SK-N-SH (cell line): ENCODE measurements around the gene ARHGAP25. TPM values are rescaled to one million over a fixed set of nuclear protein-coding genes. Genes with fewer than 3 reads are reported as not detected.

ENCODE experiments used
- CTCF ChIA-PET: fragments of 300-600, 350-600 bp; formaldehyde crosslinking; extraction: SDS; loops from one replicate; lab custom pipeline; 2021; lab: Yijun Ruan, JAX
- POLR2A ChIA-PET: fragments of 350-600 bp; sonication (Branson Sonifier 250); formaldehyde crosslinking; extraction: SDS; loops from one replicate; lab custom pipeline; 2020; ENCODE audit warnings: antibody characterized with exemption, inconsistent platforms; lab: Yijun Ruan, JAX
- DNase-seq: peaks from one replicate; pipeline ENCODE4 v3.0.0; 2012
- H2AFZ ChIP-seq: fragments of 200-600 bp; sonication (generic); 2 replicates; pipeline ENCODE4 v1.8.1; 2016; ENCODE audit warnings: antibody characterized with exemption, mild to moderate bottlenecking, low read depth
- H3F3A ChIP-seq: fragments of 200-600 bp; sonication (generic); replicated peaks from 2 replicates; pipeline ENCODE3; 2016; ENCODE audit warnings: antibody characterized with exemption, mild to moderate bottlenecking; ENCODE audit not compliant: insufficient read depth
- H3K27ac ChIP-seq, 2 experiments: fragments of 200-500 bp in 1 of 2; fragments of 200-600 bp in 1 of 2; sonication (Bioruptor generic) in 1 of 2; sonication (generic), shearing (Covaris generic) in 1 of 2; 2 replicates each; pipeline versions ENCODE4 v1.5.1 to v1.6.1; 2014 to 2016; ENCODE audit warnings: low read depth in 2 of 2, inconsistent platforms in 1 of 2, low read length in 1 of 2, mild to moderate bottlenecking in 1 of 2, mixed read lengths in 1 of 2
- H3K27me3 ChIP-seq: fragments of 200-600 bp; sonication (generic), shearing (Covaris generic); 2 replicates; pipeline ENCODE4 v1.6.1; 2016; ENCODE audit warnings: mixed run types; ENCODE audit not compliant: insufficient read depth
- H3K36me3 ChIP-seq, 2 experiments: fragments of 200-500 bp in 1 of 2; fragments of 200-600 bp in 1 of 2; sonication (Bioruptor generic) in 1 of 2; sonication (generic) in 1 of 2; replicated peaks in 1 of 2; 2 replicates each; pipeline versions ENCODE3 to v1.5.1; 2014 to 2016; ENCODE audit warnings: low read length in 1 of 2, mild to moderate bottlenecking in 1 of 2; ENCODE audit not compliant: insufficient read depth in 2 of 2, control insufficient read depth in 1 of 2
- H3K4me1 ChIP-seq, 2 experiments: fragments of 200-500 bp in 1 of 2; fragments of 200-600 bp in 1 of 2; sonication (Bioruptor generic) in 1 of 2; sonication (generic), shearing (Covaris generic) in 1 of 2; 2 replicates each; pipeline versions ENCODE4 v1.5.1 to v1.6.1; 2014 to 2016; ENCODE audit warnings: low read depth in 1 of 2, low read length in 1 of 2, mixed run types in 1 of 2; ENCODE audit not compliant: insufficient read depth in 2 of 2, control insufficient read depth in 1 of 2
- H3K4me2 ChIP-seq: fragments of 200-600 bp; sonication (generic), shearing (Covaris generic); 2 replicates; pipeline ENCODE4 v1.6.1; 2017; ENCODE audit warnings: mixed run types
- H3K4me3 ChIP-seq, 2 experiments: fragments of 200-500 bp in 1 of 2; fragments of 200-600 bp in 1 of 2; sonication (Bioruptor generic) in 1 of 2; sonication (generic), shearing (Covaris generic) in 1 of 2; 2 replicates each; pipeline versions ENCODE4 v1.5.1 to v1.8.1; 2014 to 2016; ENCODE audit warnings: low read depth in 2 of 2, inconsistent platforms in 1 of 2, low read length in 1 of 2, mild to moderate bottlenecking in 1 of 2, mixed read lengths in 1 of 2, moderate library complexity in 1 of 2
- H3K79me2 ChIP-seq: fragments of 200-600 bp; sonication (generic); 2 replicates; pipeline ENCODE4 v1.8.1; 2017; ENCODE audit warnings: mild to moderate bottlenecking; ENCODE audit not compliant: insufficient read depth
- H3K9ac ChIP-seq: fragments of 200-600 bp; sonication (generic); 2 replicates; pipeline ENCODE4 v1.6.1; 2017; ENCODE audit warnings: mixed run types
- H3K9me2 ChIP-seq: fragments of 200-600 bp; sonication (generic); 2 replicates; pipeline ENCODE4 v1.6.1; 2017; ENCODE audit warnings: mixed run types
- H3K9me3 ChIP-seq: fragments of 200-600 bp; sonication (generic); 2 replicates; pipeline ENCODE4 v1.6.1; 2017; ENCODE audit warnings: mixed run types, mild to moderate bottlenecking, moderate library complexity
- H4K20me1 ChIP-seq: fragments of 200-600 bp; sonication (generic); 2 replicates; pipeline ENCODE4 v1.6.1; 2017; ENCODE audit warnings: mild to moderate bottlenecking, mixed run types; ENCODE audit not compliant: insufficient read depth
- CTCF ChIP-seq: fragments of 200-600 bp; sonication (generic); IDR thresholded peaks from 2 replicates; pipeline ENCODE4 v1.6.1; 2017; ENCODE audit warnings: antibody characterized with exemption, mild to moderate bottlenecking, moderate library complexity
- FOXM1 ChIP-seq: IDR thresholded peaks from 2 replicates; pipeline ENCODE4 v1.4.0; 2012; ENCODE audit warnings: low read depth, mild to moderate bottlenecking
- JUND ChIP-seq: IDR thresholded peaks from 2 replicates; pipeline ENCODE4 v1.4.0; 2012
- MEF2A ChIP-seq: IDR thresholded peaks from 2 replicates; pipeline ENCODE4 v1.4.0; 2012; ENCODE audit warnings: low read depth, borderline replicate concordance
- NRF1 ChIP-seq: IDR thresholded peaks from 2 replicates; pipeline ENCODE4 v1.6.1; 2012; ENCODE audit warnings: low read depth, mild to moderate bottlenecking, low read length
- REST ChIP-seq: IDR thresholded peaks from 2 replicates; pipeline ENCODE4 v1.6.1; 2012; ENCODE audit warnings: mild to moderate bottlenecking, low read depth, low read length, moderate library complexity
- WGBS: methylation state at CpG from one replicate; pipeline ENCODE4 v1.1.6; 2017; ENCODE audit warnings: low lambda C conversion rate; 5-methylcytosine and 5-hydroxymethylcytosine counted together
- polyA plus RNA-seq, 3 experiments: library from polyadenylated mRNA; depleted of rRNA; stranded (reverse); fragments of >200 nt; gene quantifications; 2 replicates each; pipeline ENCODE4 v1.2.3, GENCODE V29; 2012
- TF ChIP-seq, protein P1 (sequence below): IDR thresholded peaks from 2 replicates; pipeline ENCODE4 v1.4.0; 2012; ENCODE audit warnings: low read depth, borderline replicate concordance
- TF ChIP-seq, protein P2 (sequence below): IDR thresholded peaks from 2 replicates; pipeline ENCODE4 v1.4.0; 2012; ENCODE audit warnings: low read depth

Gene ARHGAP25
- polyA plus RNA-seq, 1 of the 3 experiments (the other 2 are of a cell fraction) = not detected

DNA sequence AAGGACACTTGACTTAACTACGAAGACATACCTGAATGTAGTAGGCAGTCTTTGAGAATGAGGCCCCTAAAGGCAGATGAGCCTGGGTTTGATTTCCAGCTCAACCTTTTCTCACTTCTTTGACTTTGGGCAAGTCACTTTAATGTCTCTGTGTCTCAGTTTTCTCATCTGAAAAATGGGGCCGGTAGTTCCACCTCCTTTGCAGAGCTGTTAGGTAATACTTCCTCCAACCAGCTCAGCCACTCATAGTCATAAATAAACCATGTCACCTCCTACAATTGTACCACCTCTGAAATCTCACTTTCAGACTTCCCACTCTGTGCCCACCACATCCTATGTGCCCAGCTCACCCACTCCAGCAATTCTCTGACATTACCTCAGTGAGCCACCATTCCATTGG, 10.4 kb downstream of the ARHGAP25 start:
- CTCF ChIA-PET = interaction anchor here (1.5 to 19.0 kb wide), 4 partner anchors 12 to 178 kb away, joined by 3 to 245 read pairs (median 4); no protein-coding TSS in a partner anchor

More for the DNA sequence above, 10.4 kb downstream of the ARHGAP25 start:
- no peak overlapping the region for H3K27ac ChIP-seq
- TF ChIP-seq, protein P1, sequence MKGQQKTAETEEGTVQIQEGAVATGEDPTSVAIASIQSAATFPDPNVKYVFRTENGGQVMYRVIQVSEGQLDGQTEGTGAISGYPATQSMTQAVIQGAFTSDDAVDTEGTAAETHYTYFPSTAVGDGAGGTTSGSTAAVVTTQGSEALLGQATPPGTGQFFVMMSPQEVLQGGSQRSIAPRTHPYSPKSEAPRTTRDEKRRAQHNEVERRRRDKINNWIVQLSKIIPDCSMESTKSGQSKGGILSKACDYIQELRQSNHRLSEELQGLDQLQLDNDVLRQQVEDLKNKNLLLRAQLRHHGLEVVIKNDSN = no peak
- TF ChIP-seq CTCF = no peak
- TF ChIP-seq FOXM1 = no peak
- TF ChIP-seq, protein P2, sequence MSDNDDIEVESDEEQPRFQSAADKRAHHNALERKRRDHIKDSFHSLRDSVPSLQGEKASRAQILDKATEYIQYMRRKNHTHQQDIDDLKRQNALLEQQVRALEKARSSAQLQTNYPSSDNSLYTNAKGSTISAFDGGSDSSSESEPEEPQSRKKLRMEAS = no peak
- no peak for TF ChIP-seq NRF1
- no peak for TF ChIP-seq MEF2A
- TF ChIP-seq JUND = no peak
- TF ChIP-seq REST = no peak
- TF ChIP-seq, all 33 proteins: peak for 0
- Histone ChIP-seq H2AFZ (no peak overlapping the region), H3K4me1 (no peaks in the 10 kb centered on the region), H3K9ac (no peak overlapping the region), H3F3A (no peaks in the 10 kb centered on the region), H4K20me1 (no peaks in the 10 kb centered on the region), H3K9me2 (no peaks in the 10 kb centered on the region), H3K4me3 (no peak overlapping the region), H3K36me3 (no peaks in the 10 kb centered on the region), H3K4me2 (no peak overlapping the region), H3K9me3 (no peaks in the 10 kb centered on the region), H3K79me2 (no peaks in the 10 kb centered on the region), H3K27me3 (no peaks in the 10 kb centered on the region)
- POLR2A ChIA-PET = no interaction called here
- no peak for DNase-seq
- WGBS = 79% methylated on average over 2 of the region's 2 CpGs
